Measurements from ENCODE around the gene CPNE8.

The CPNE8 gene

DNA sequence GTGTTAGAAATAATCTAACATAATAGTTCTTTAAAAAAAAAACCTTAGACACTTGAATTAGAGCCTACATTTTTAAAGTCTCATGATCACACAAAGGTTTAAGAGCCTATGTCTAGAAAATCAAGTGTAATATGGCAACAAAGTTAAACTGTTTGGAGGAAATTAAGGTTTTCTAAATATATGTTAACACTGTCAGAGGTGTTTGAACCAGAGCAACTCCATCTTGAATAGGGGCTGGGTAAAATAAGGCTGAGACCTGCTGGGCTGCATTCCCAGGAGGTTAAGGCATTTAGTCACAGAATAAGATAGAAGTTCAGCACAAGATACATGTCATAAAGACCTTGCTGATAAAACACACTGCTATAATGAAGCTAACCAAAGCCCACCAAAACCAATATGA, 12.4 kb downstream of the CPNE8 start:
- Histone ChIP-seq H3K27ac (ENCODE audit: low read depth, low read length) (no peak overlapping the region), H3K27me3 (ENCODE audit: control insufficient read depth, insufficient read depth, low read length) (no peaks in the 10 kb centered on the region), H3K4me3 (ENCODE audit: low read depth, low read length) (no peak overlapping the region), H3K4me1 (ENCODE audit: control insufficient read depth, insufficient read depth, low read length) (peaks cover 15% of the 10 kb centered on the region), H3K36me3 (ENCODE audit: control insufficient read depth, insufficient read depth, low read length) (no peaks in the 10 kb centered on the region), H3K9me3 (ENCODE audit: control insufficient read depth, insufficient read depth, low read depth, low read length) (peaks cover 8% of the 10 kb centered on the region), H3K9ac (ENCODE audit: low read length) (no peak overlapping the region)

DNA sequence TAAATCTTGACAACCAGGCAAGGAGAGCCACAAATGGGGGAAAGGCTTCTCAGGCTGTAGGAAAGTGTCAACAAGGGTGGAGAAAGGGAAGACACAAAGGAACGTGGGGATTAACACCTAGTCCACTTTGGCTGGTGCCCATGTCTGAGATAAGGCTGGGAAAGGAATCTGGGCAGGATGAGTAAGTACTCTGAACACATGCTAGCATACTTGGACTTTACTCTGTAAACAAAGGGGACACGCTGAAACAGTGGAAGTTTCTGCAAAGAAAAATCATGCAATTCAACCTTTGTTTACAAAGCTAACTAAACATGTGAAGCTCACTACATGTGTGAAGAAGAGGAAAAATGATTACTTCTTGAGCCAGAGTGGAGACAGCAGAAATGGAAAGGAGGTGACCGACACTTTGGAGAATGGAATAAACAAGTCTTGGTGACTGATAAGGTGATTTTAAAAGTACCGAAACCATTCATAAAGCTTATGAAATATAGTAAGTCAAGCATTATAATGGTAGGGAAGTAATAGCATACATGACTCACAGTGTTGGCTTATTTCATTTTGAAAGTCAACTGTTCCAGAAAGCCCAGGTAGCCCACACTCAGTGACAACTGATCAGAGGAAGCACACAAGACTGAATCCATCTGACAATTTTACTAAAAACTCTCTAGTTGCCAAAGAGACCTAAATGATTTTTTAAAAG, 13.2 kb downstream of the CPNE8 start:
- no peak overlapping the region for H3K27ac ChIP-seq (ENCODE audit: low read depth, low read length)
- H3K9ac ChIP-seq (ENCODE audit: low read length) = no peak overlapping the region
- peaks cover 9% of the 10 kb centered on the region; the same call in 1 of the 2 replicates for H3K4me1 ChIP-seq (ENCODE audit: control insufficient read depth, insufficient read depth, low read length)
- no peaks in the 10 kb centered on the region for H3K36me3 ChIP-seq (ENCODE audit: control insufficient read depth, insufficient read depth, low read length)
- no peak overlapping the region for H3K4me3 ChIP-seq (ENCODE audit: low read depth, low read length)
- peaks cover 8% of the 10 kb centered on the region for H3K9me3 ChIP-seq (ENCODE audit: control insufficient read depth, insufficient read depth, low read depth, low read length)
- H3K27me3 ChIP-seq (ENCODE audit: control insufficient read depth, insufficient read depth, low read length) = no peaks in the 10 kb centered on the region

DNA sequence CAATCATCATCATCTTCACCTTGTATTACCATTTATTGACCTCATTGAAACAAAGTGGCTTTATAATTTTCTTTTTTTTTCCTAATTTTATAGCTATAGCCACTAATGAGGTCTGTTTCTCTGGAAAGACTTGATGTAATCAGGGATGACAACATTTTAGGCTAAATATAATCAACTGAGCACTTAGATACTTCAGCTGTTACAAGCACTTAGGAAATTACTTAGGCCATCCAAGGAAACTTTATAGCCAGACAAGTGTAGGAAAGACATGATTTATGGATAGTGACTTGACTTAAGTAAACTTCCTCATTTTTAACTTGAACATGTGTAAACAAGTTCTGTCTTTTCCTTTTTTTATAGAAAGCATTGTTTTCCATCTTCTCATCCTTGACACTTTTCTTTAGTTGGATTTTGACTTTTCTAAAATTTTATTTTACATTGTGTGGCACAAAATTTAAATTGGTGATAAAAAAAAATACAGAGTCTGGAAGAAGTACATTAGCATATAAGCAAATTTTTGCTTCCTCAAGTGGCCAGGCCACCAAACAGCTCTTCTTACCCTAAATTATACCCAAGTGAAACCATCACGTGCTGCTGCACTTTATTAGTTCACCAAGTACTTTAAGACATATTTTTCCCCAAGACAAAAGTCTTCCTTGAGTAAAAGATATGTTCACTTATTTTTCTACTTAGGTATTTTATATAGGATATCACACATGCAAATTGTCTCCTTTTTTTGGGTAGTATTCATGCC, 15.1 kb downstream of the CPNE8 start:
- Histone ChIP-seq H3K36me3 (ENCODE audit: control insufficient read depth, insufficient read depth, low read length) (no peaks in the 10 kb centered on the region), H3K27ac (ENCODE audit: low read depth, low read length) (no peak overlapping the region), H3K4me3 (ENCODE audit: low read depth, low read length) (no peak overlapping the region), H3K9ac (ENCODE audit: low read length) (no peak overlapping the region), H3K9me3 (ENCODE audit: control insufficient read depth, insufficient read depth, low read depth, low read length) (peaks cover 8% of the 10 kb centered on the region), H3K27me3 (ENCODE audit: control insufficient read depth, insufficient read depth, low read length) (no peaks in the 10 kb centered on the region), H3K4me1 (ENCODE audit: control insufficient read depth, insufficient read depth, low read length) (no peaks in the 10 kb centered on the region)

DNA sequence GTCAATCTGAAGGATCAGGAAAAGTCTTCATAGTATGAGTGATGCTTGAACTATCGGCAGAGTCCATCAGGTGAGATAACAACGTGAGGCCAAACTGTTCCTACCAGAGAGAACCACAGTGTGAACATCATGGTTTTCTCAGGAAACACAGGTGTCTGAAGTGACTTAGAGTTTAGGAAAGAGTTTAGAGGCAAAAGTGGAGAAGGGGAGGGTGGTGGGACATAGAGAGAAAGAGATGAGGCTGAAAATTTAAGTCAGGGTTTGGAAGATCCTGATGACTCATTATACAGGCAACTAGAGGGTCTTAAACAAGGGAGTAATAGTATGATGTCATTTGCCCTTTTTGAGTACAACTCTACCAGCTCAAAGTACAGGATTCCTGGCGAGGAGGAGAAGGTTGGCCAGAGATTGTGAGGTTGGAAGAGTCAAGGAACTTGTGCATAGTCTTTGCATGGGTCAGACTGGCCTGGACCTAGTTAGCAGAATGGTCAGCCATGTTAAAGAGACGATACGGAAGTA, 16.0 kb downstream of the CPNE8 start:
- Histone ChIP-seq H3K9me3 (ENCODE audit: control insufficient read depth, insufficient read depth, low read depth, low read length) (peaks cover 8% of the 10 kb centered on the region), H3K27ac (ENCODE audit: low read depth, low read length) (no peak overlapping the region), H3K36me3 (ENCODE audit: control insufficient read depth, insufficient read depth, low read length) (no peaks in the 10 kb centered on the region), H3K4me1 (ENCODE audit: control insufficient read depth, insufficient read depth, low read length) (no peaks in the 10 kb centered on the region), H3K4me3 (ENCODE audit: low read depth, low read length) (no peak overlapping the region), H3K27me3 (ENCODE audit: control insufficient read depth, insufficient read depth, low read length) (no peaks in the 10 kb centered on the region), H3K9ac (ENCODE audit: low read length) (no peak overlapping the region)

DNA sequence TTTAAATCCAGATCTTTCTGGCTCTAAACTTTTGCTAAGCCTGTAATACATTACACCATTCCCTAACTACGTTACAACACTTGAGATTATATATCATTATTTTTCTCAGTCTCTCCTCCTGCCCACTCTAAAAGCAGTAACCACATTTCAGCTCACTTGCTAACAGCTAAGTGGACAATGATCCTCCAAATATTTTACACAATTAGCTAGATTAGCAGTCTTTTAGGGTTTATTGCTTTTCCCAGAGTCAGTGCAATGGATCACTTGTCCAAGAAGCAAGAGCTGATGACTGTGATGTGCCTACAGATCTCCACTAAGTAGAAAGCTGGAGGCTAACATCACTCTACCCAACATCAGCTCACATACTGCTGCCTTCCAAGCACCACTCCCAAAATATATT, 17.6 kb downstream of the CPNE8 start:
- peaks cover 8% of the 10 kb centered on the region for H3K9me3 ChIP-seq (ENCODE audit: control insufficient read depth, insufficient read depth, low read depth, low read length)
- no peaks in the 10 kb centered on the region for H3K27me3 ChIP-seq (ENCODE audit: control insufficient read depth, insufficient read depth, low read length)
- H3K9ac ChIP-seq (ENCODE audit: low read length) = no peak overlapping the region
- no peak overlapping the region for H3K4me3 ChIP-seq (ENCODE audit: low read depth, low read length)
- no peak overlapping the region for H3K27ac ChIP-seq (ENCODE audit: low read depth, low read length)
- H3K4me1 ChIP-seq (ENCODE audit: control insufficient read depth, insufficient read depth, low read length) = no peaks in the 10 kb centered on the region
- no peaks in the 10 kb centered on the region for H3K36me3 ChIP-seq (ENCODE audit: control insufficient read depth, insufficient read depth, low read length)

DNA sequence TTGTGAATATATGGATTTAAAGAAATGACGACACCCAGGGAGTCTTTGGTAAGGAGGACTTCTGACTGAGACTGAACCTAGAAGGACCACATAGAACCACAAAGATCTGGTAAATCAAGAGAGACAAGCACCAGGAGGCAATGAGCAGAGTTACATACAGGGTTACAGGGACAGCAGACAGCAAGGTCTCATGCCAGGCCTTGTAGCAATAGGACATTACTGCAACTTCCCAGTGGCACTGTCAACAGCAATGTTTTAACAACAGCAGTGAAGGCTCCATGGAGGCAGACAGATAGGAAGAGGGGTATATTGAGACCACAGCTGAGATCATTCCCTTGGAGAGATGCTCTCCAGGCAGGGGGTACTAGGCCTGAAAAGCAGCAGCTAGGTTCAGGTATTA, 18.5 kb downstream of the CPNE8 start:
- H3K27me3 ChIP-seq (ENCODE audit: control insufficient read depth, insufficient read depth, low read length) = no peaks in the 10 kb centered on the region
- H3K4me1 ChIP-seq (ENCODE audit: control insufficient read depth, insufficient read depth, low read length) = no peaks in the 10 kb centered on the region
- no peak overlapping the region for H3K9ac ChIP-seq (ENCODE audit: low read length)
- H3K27ac ChIP-seq (ENCODE audit: low read depth, low read length) = no peak overlapping the region
- peaks cover 8% of the 10 kb centered on the region for H3K9me3 ChIP-seq (ENCODE audit: control insufficient read depth, insufficient read depth, low read depth, low read length)
- H3K4me3 ChIP-seq (ENCODE audit: low read depth, low read length) = no peak overlapping the region
- H3K36me3 ChIP-seq (ENCODE audit: control insufficient read depth, insufficient read depth, low read length) = no peaks in the 10 kb centered on the region

- Histone ChIP-seq H3K9ac (ENCODE audit: low read length) (no peak overlapping the region), H3K27me3 (ENCODE audit: control insufficient read depth, insufficient read depth, low read length) (no peaks in the 10 kb centered on the region), H3K36me3 (ENCODE audit: control insufficient read depth, insufficient read depth, low read length) (no peaks in the 10 kb centered on the region), H3K27ac (ENCODE audit: low read depth, low read length) (no peak overlapping the region), H3K9me3 (ENCODE audit: control insufficient read depth, insufficient read depth, low read depth, low read length) (peaks cover 6% of the 10 kb centered on the region; the same call in 1 of the 2 replicates), H3K4me3 (ENCODE audit: low read depth, low read length) (no peak overlapping the region), H3K4me1 (ENCODE audit: control insufficient read depth, insufficient read depth, low read length) (no peaks in the 10 kb centered on the region)
Measured at GRCh38 chr12:38886064-38886463, 19.3 kb downstream of the CPNE8 start.

DNA sequence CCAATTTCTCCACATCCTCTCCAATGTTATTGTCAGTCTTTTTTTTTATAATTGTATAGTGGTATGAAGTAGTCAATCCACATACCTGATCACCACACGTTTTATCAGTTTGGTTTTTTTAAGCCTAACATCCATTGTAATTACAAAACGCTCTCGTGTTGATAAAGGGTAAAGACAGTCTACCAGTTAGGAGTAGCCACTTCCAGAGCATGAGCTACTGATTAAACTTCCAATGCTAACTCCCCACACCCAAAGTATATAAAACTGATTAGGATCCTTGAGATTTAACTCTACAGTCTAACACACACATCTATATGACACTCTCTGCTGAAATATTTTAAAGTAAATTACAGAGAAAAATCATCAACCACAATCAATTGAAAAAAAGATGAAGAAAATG, 20.7 kb downstream of the CPNE8 start:
- no peaks in the 10 kb centered on the region for H3K4me1 ChIP-seq (ENCODE audit: control insufficient read depth, insufficient read depth, low read length)
- H3K27me3 ChIP-seq (ENCODE audit: control insufficient read depth, insufficient read depth, low read length) = no peaks in the 10 kb centered on the region
- H3K9me3 ChIP-seq (ENCODE audit: control insufficient read depth, insufficient read depth, low read depth, low read length) = peaks cover 6% of the 10 kb centered on the region; the same call in 1 of the 2 replicates
- H3K9ac ChIP-seq (ENCODE audit: low read length) = no peak overlapping the region
- H3K27ac ChIP-seq (ENCODE audit: low read depth, low read length) = no peak overlapping the region
- no peak overlapping the region for H3K4me3 ChIP-seq (ENCODE audit: low read depth, low read length)
- H3K36me3 ChIP-seq (ENCODE audit: control insufficient read depth, insufficient read depth, low read length) = no peaks in the 10 kb centered on the region

GRCh38 chr12:38883629-38884134, 21.7 kb downstream of the CPNE8 start:
- no peak overlapping the region for H3K4me3 ChIP-seq (ENCODE audit: low read depth, low read length)
- no peak overlapping the region for H3K9ac ChIP-seq (ENCODE audit: low read length)
- no peaks in the 10 kb centered on the region for H3K27me3 ChIP-seq (ENCODE audit: control insufficient read depth, insufficient read depth, low read length)
- peaks cover under 1% of the 10 kb centered on the region; the same call in 1 of the 2 replicates for H3K4me1 ChIP-seq (ENCODE audit: control insufficient read depth, insufficient read depth, low read length)
- no peaks in the 10 kb centered on the region for H3K36me3 ChIP-seq (ENCODE audit: control insufficient read depth, insufficient read depth, low read length)
- no peak overlapping the region for H3K27ac ChIP-seq (ENCODE audit: low read depth, low read length)
- H3K9me3 ChIP-seq (ENCODE audit: control insufficient read depth, insufficient read depth, low read depth, low read length) = peaks cover 6% of the 10 kb centered on the region; the same call in 1 of the 2 replicates

DNA sequence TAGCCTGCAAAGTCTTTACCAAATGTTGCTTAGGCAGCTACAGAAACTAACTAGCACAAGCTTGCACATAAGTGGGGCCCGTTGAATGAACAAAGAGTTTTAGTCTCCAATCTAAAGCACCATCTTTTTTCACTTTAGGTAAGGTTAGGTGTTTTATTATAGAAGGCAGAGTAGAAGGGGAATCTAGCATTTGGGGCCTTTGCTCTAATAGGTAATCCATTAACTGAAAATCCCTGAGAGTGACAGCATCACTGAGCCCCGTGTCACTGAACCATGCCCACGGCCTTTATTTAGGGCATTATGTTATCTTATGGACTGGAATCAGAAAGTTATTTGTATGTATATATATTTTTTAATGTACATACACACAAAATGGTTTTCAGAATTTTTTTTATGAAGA, 25.1 kb downstream of the CPNE8 start:
- Histone ChIP-seq H3K4me3 (ENCODE audit: low read depth, low read length) (no peak overlapping the region), H3K9ac (ENCODE audit: low read length) (no peak overlapping the region), H3K9me3 (ENCODE audit: control insufficient read depth, insufficient read depth, low read depth, low read length) (peaks cover 6% of the 10 kb centered on the region; the same call in 1 of the 2 replicates), H3K36me3 (ENCODE audit: control insufficient read depth, insufficient read depth, low read length) (no peaks in the 10 kb centered on the region), H3K27ac (ENCODE audit: low read depth, low read length) (no peak overlapping the region), H3K4me1 (ENCODE audit: control insufficient read depth, insufficient read depth, low read length) (peaks cover 10% of the 10 kb centered on the region), H3K27me3 (ENCODE audit: control insufficient read depth, insufficient read depth, low read length) (no peaks in the 10 kb centered on the region)

GRCh38 chr12:38878986-38879385, 26.4 kb downstream of the CPNE8 start:
- H3K36me3 ChIP-seq (ENCODE audit: control insufficient read depth, insufficient read depth, low read length) = no peaks in the 10 kb centered on the region
- no peak overlapping the region for H3K4me3 ChIP-seq (ENCODE audit: low read depth, low read length)
- H3K27me3 ChIP-seq (ENCODE audit: control insufficient read depth, insufficient read depth, low read length) = no peaks in the 10 kb centered on the region
- peaks cover 6% of the 10 kb centered on the region; the same call in 1 of the 2 replicates for H3K9me3 ChIP-seq (ENCODE audit: control insufficient read depth, insufficient read depth, low read depth, low read length)
- H3K4me1 ChIP-seq (ENCODE audit: control insufficient read depth, insufficient read depth, low read length) = peaks cover 10% of the 10 kb centered on the region
- no peak overlapping the region for H3K27ac ChIP-seq (ENCODE audit: low read depth, low read length)
- H3K9ac ChIP-seq (ENCODE audit: low read length) = no peak overlapping the region

Data from HUES6 (cell line).